ENCODE results near the gene TENM3.
A peak's percentile ranks its signal among the peaks of the same experiment; 100 is the strongest.

TENM3 gene

GRCh38 chr4:182513587-182514291 is 270.5 kb downstream of the TENM3 start:
- no peak for DNase-seq (ENCODE audit: low spot score)

GRCh38 chr4:182518421-182518820 is 275.2 kb downstream of the TENM3 start:
- DNase-seq (ENCODE audit: low spot score): no peak

- DNase-seq (ENCODE audit: low spot score): no peak
Observed at GRCh38 chr4:182519528-182519927, 276.3 kb downstream of the TENM3 start.

GRCh38 chr4:182521011-182521410 is 277.8 kb downstream of the TENM3 start:
- no peak for DNase-seq (ENCODE audit: low spot score)

- no peak for DNase-seq (ENCODE audit: low spot score)
Observed at GRCh38 chr4:182528819-182529218, 285.6 kb downstream of the TENM3 start.

- DNase-seq (ENCODE audit: low spot score): no peak
Observed at GRCh38 chr4:182530451-182530850, 287.2 kb downstream of the TENM3 start.

GRCh38 chr4:182531555-182532162 is 288.5 kb downstream of the TENM3 start:
- DNase-seq (ENCODE audit: low spot score): no peak

- no peak for DNase-seq (ENCODE audit: low spot score)
Observed at GRCh38 chr4:182532441-182532840, 289.2 kb downstream of the TENM3 start.

GRCh38 chr4:182533964-182534363 is 290.8 kb downstream of the TENM3 start:
- peak; percentile 57 for DNase-seq (ENCODE audit: low spot score)

- DNase-seq (ENCODE audit: low spot score): no peak
Observed at GRCh38 chr4:182536221-182536811, 293.1 kb downstream of the TENM3 start.

- DNase-seq (ENCODE audit: low spot score): no peak
Observed at GRCh38 chr4:182537031-182537795, 294.0 kb downstream of the TENM3 start.

GRCh38 chr4:182538031-182538430 is 294.8 kb downstream of the TENM3 start:
- no peak for DNase-seq (ENCODE audit: low spot score)

- no peak for DNase-seq (ENCODE audit: low spot score)
Observed at GRCh38 chr4:182540496-182540895, 297.3 kb downstream of the TENM3 start.

- DNase-seq (ENCODE audit: low spot score): no peak
Observed at GRCh38 chr4:182547435-182547834, 304.2 kb downstream of the TENM3 start.

- no peak for DNase-seq (ENCODE audit: low spot score)
Observed at GRCh38 chr4:182548156-182548555, 305.0 kb downstream of the TENM3 start.

- no peak for DNase-seq (ENCODE audit: low spot score)
Observed at GRCh38 chr4:182549356-182549755, 306.2 kb downstream of the TENM3 start.

GRCh38 chr4:182552948-182553347 is 309.7 kb downstream of the TENM3 start:
- no peak for DNase-seq (ENCODE audit: low spot score)

GRCh38 chr4:182553653-182554052 is 310.5 kb downstream of the TENM3 start:
- no peak for DNase-seq (ENCODE audit: low spot score)

- DNase-seq (ENCODE audit: low spot score): no peak
Observed at GRCh38 chr4:182554736-182555135, 311.5 kb downstream of the TENM3 start.

GRCh38 chr4:182555997-182556418 is 312.8 kb downstream of the TENM3 start:
- DNase-seq (ENCODE audit: low spot score): no peak

- no peak for DNase-seq (ENCODE audit: low spot score)
Observed at GRCh38 chr4:182556580-182556979, 313.4 kb downstream of the TENM3 start.

GRCh38 chr4:182560358-182560757 is 317.2 kb downstream of the TENM3 start:
- DNase-seq (ENCODE audit: low spot score): no peak

- no peak for DNase-seq (ENCODE audit: low spot score)
Observed at GRCh38 chr4:182562350-182562749, 319.1 kb downstream of the TENM3 start.
